Loucy (cell line): ENCODE results near the gene TENM4.

Source experiments
- H2AFZ ChIP-seq: fragments of 200-600 bp; sonication (generic); 2 replicates; pipeline ENCODE4 v1.6.0; 2016; ENCODE audit warnings: antibody characterized with exemption, mild to moderate bottlenecking, low read length, moderate library complexity
- H3F3A ChIP-seq: fragments of 200-600 bp; 2 replicates; pipeline ENCODE4 v1.6.0; 2016; ENCODE audit warnings: antibody characterized with exemption, low read depth, mild to moderate bottlenecking
- H3K27me3 ChIP-seq: fragments of 200-600 bp; sonication (generic); 2 replicates; pipeline ENCODE4 v1.6.1; 2014; ENCODE audit warnings: low read length, mild to moderate bottlenecking; ENCODE audit not compliant: insufficient read depth, poor library complexity, severe bottlenecking
- H3K36me3 ChIP-seq: fragments of 200-600 bp; sonication (generic); 2 replicates; pipeline ENCODE4 v1.6.1; 2016; ENCODE audit warnings: low read length; ENCODE audit not compliant: insufficient read depth
- H3K4me1 ChIP-seq: fragments of 200-600 bp; sonication (generic); 2 replicates; pipeline ENCODE4 v1.5.1; 2014; ENCODE audit warnings: low read length, mild to moderate bottlenecking; ENCODE audit not compliant: insufficient read depth, poor library complexity, severe bottlenecking
- H3K4me2 ChIP-seq: fragments of 200-600 bp; sonication (generic); 2 replicates; pipeline ENCODE4 v1.6.0; 2014; ENCODE audit warnings: antibody characterized with exemption, low read length, low read depth, mild to moderate bottlenecking; ENCODE audit not compliant: poor library complexity, severe bottlenecking
- H3K4me3 ChIP-seq: fragments of 200-600 bp; sonication (generic); 2 replicates; pipeline ENCODE4 v1.5.1; 2014; ENCODE audit warnings: low read length, mild to moderate bottlenecking, mixed read lengths; ENCODE audit not compliant: poor library complexity, severe bottlenecking
- H3K79me2 ChIP-seq: fragments of 200-600 bp; sonication (generic); 2 replicates; pipeline ENCODE4 v1.6.1; 2014; ENCODE audit warnings: low read length; ENCODE audit not compliant: insufficient read depth
- H3K9ac ChIP-seq: fragments of 200-600 bp; sonication (generic); 2 replicates; pipeline ENCODE4 v1.6.0; 2014; ENCODE audit warnings: mild to moderate bottlenecking, low read depth, low read length, moderate library complexity; ENCODE audit not compliant: poor library complexity, severe bottlenecking
- H3K9me2 ChIP-seq: fragments of 200-600 bp; sonication (generic); replicated peaks from 2 replicates; pipeline ENCODE4 v1.6.1; 2016; ENCODE audit warnings: low read depth, low read length, mixed read lengths
- H3K9me3 ChIP-seq: fragments of 200-600 bp; sonication (generic); 2 replicates; pipeline ENCODE4 v1.6.1; 2014; ENCODE audit warnings: mild to moderate bottlenecking, antibody characterized with exemption, low read length, low read depth; ENCODE audit not compliant: insufficient read depth
- H4K20me1 ChIP-seq: fragments of 200-600 bp; sonication (generic); 2 replicates; pipeline ENCODE4 v1.6.0; 2014; ENCODE audit warnings: antibody characterized with exemption, low read length, mild to moderate bottlenecking; ENCODE audit not compliant: insufficient read depth, poor library complexity, severe bottlenecking
- EZH2phosphoT487 ChIP-seq: fragments of 200-600 bp; IDR thresholded peaks from 2 replicates; pipeline ENCODE4 v1.6.1; 2018; ENCODE audit warnings: antibody characterized with exemption, mild to moderate bottlenecking, moderate library complexity, borderline replicate concordance
- TF ChIP-seq, protein P1 (sequence below): fragments of 200-600 bp; sonication (generic); conservative IDR thresholded peaks from 2 replicates; pipeline ENCODE4 v1.5.1; 2014; ENCODE audit warnings: mild to moderate bottlenecking, antibody characterized with exemption, low read length

TENM4 gene

DNA sequence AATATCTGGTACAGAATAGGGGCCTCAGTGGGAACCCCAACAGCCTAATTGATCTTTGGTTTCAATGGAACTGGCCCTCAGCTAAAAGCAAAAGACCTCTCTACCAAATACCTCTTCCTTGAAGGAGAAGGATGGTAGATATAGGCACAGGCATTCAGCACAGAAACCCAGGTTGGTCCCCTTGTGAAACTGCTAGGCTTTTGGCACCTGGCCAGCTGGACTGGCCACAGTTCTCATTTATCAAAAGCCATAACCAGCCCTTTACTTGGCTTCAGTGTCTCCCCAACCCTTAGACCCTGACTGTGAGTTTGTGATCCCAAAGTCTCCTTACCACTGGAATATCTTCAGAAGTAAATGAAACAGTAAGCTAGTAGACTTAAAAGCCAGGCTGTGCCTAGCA, 152.9 kb downstream of the TENM4 start:
- H3K79me2 ChIP-seq, result no peaks in the 10 kb centered on the region
- no peak overlapping the region for H2AFZ ChIP-seq
- H3F3A ChIP-seq, result no peaks in the 10 kb centered on the region
- peaks cover 4% of the 10 kb centered on the region; the same call in 1 of the 2 replicates for H3K9me3 ChIP-seq
- TF ChIP-seq EZH2phosphoT487, result no peak
- TF ChIP-seq, protein P1, sequence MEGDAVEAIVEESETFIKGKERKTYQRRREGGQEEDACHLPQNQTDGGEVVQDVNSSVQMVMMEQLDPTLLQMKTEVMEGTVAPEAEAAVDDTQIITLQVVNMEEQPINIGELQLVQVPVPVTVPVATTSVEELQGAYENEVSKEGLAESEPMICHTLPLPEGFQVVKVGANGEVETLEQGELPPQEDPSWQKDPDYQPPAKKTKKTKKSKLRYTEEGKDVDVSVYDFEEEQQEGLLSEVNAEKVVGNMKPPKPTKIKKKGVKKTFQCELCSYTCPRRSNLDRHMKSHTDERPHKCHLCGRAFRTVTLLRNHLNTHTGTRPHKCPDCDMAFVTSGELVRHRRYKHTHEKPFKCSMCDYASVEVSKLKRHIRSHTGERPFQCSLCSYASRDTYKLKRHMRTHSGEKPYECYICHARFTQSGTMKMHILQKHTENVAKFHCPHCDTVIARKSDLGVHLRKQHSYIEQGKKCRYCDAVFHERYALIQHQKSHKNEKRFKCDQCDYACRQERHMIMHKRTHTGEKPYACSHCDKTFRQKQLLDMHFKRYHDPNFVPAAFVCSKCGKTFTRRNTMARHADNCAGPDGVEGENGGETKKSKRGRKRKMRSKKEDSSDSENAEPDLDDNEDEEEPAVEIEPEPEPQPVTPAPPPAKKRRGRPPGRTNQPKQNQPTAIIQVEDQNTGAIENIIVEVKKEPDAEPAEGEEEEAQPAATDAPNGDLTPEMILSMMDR, result no peak
- H4K20me1 ChIP-seq, result no peaks in the 10 kb centered on the region
- H3K9me2 ChIP-seq, result 0 out of 2 replicates have a peak, but pooled peaks cover 4% of the 10 kb centered on the region
- no peaks in the 10 kb centered on the region for H3K4me1 ChIP-seq
- no peak overlapping the region for H3K4me3 ChIP-seq
- H3K27me3 ChIP-seq, result no peaks in the 10 kb centered on the region
- H3K4me2 ChIP-seq, result no peak overlapping the region
- no peaks in the 10 kb centered on the region for H3K36me3 ChIP-seq
- H3K9ac ChIP-seq, result no peak overlapping the region

DNA sequence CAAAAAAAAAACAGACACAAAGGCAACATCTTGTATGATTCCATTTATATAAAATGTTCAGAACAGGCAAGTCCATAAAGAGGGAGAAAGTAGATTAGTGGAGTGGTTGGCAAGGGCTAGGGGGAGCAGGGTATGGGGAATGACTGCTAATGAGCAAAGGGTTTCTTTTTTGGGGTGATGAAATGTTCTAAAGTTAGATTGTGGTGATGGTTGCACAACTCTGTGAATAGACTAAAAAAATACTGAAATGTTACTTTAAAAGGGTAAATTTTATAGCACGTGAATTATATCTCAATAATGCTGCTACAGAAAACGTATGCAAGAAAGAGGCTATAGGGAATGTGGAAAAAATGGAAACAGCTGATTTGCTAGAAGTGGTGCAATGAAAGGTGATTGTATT, 155.1 kb downstream of the TENM4 start:
- Histone ChIP-seq H3K79me2 (no peaks in the 10 kb centered on the region), H4K20me1 (no peaks in the 10 kb centered on the region), H3K9ac (no peak overlapping the region), H3K4me2 (no peak overlapping the region), H3K9me3 (peaks cover 4% of the 10 kb centered on the region; the same call in 1 of the 2 replicates), H3F3A (no peaks in the 10 kb centered on the region), H3K4me3 (no peak overlapping the region), H3K27me3 (no peaks in the 10 kb centered on the region), H2AFZ (no peak overlapping the region), H3K36me3 (no peaks in the 10 kb centered on the region), H3K9me2 (0 out of 2 replicates have a peak, but pooled peaks cover 4% of the 10 kb centered on the region), H3K4me1 (no peaks in the 10 kb centered on the region)
- TF ChIP-seq EZH2phosphoT487, result no peak
- TF ChIP-seq, protein P1, result no peak

DNA sequence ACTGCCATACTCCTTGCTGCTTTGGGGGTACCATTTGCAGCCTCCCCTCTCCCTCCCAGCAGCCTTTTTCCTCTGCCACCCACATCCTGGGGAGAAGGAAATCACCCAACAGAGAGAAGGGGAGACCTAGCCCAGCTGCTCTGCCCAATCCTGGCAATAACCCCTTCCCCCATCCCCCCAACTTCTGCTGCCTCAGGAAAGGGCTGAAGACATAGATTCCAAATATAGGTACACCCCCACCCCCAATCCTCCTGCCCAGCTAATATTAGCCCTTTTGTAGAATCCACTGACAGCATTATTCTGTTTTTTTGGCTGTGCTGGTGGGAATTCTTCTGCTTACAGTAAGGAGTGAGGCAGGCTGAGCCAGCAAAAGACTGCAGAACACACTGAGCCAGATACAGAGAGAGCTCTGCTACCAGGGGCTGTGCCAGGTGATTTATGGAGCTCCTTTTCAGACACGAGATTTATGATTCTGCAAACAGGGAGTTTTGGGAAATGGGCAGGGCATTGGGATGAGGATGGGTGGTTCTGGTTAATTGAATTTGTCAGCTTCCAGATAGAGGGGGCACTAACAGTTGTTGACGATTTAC, 164.0 kb downstream of the TENM4 start:
- no peaks in the 10 kb centered on the region for H3K36me3 ChIP-seq
- no peak overlapping the region for H3K4me2 ChIP-seq
- no peaks in the 10 kb centered on the region for H3K27me3 ChIP-seq
- H3K9ac ChIP-seq, result no peak overlapping the region
- no peaks in the 10 kb centered on the region; the same call in 1 of the 2 replicates for H3K9me3 ChIP-seq
- H3K79me2 ChIP-seq, result no peaks in the 10 kb centered on the region
- H3K4me3 ChIP-seq, result no peak overlapping the region
- no peaks in the 10 kb centered on the region for H4K20me1 ChIP-seq
- no peak for TF ChIP-seq EZH2phosphoT487
- TF ChIP-seq, protein P1, result no peak
- H2AFZ ChIP-seq, result no peak overlapping the region
- H3K4me1 ChIP-seq, result no peaks in the 10 kb centered on the region
- H3F3A ChIP-seq, result no peaks in the 10 kb centered on the region
- no peaks in the 10 kb centered on the region for H3K9me2 ChIP-seq
